Nephron progenitor cell (in vitro differentiated cells): ENCODE measurements around the gene PAPPA.

Experiments
- DNase-seq: peaks from one replicate; pipeline ENCODE4 v3.0.0; 2021
- H3K27ac Mint-ChIP-seq: 2 replicates; pipeline ENCODE4 v1.8.0; 2021; ENCODE audit warnings: mild to moderate bottlenecking, moderate library complexity, mixed read lengths
- H3K27me3 Mint-ChIP-seq: 2 replicates; pipeline ENCODE4 v1.8.0; 2021; ENCODE audit warnings: mild to moderate bottlenecking, low read depth, mixed read lengths; ENCODE audit not compliant: poor library complexity
- H3K36me3 Mint-ChIP-seq: 2 replicates; pipeline ENCODE4 v1.8.0; 2021; ENCODE audit warnings: low read depth, mixed read lengths
- H3K4me1 Mint-ChIP-seq: 2 replicates; pipeline ENCODE4 v1.8.0; 2021; ENCODE audit warnings: mixed read lengths
- H3K4me3 Mint-ChIP-seq: 2 replicates; pipeline ENCODE4 v1.8.0; 2021; ENCODE audit warnings: mild to moderate bottlenecking, moderate library complexity, mixed read lengths
- H3K9me3 Mint-ChIP-seq: 2 replicates; pipeline ENCODE4 v1.8.0; 2021; ENCODE audit warnings: mild to moderate bottlenecking, moderate library complexity, mixed read lengths
- TF ChIP-seq, protein P1 (sequence below): fragments of 200-600 bp; sonication (generic); IDR thresholded peaks from 2 replicates; pipeline ENCODE4 v1.5.0; 2021; ENCODE audit warnings: antibody characterized with exemption

The PAPPA gene

GRCh38 chr9:116416421-116416820, 262.8 kb downstream of the PAPPA start:
- TF ChIP-seq, protein P1, sequence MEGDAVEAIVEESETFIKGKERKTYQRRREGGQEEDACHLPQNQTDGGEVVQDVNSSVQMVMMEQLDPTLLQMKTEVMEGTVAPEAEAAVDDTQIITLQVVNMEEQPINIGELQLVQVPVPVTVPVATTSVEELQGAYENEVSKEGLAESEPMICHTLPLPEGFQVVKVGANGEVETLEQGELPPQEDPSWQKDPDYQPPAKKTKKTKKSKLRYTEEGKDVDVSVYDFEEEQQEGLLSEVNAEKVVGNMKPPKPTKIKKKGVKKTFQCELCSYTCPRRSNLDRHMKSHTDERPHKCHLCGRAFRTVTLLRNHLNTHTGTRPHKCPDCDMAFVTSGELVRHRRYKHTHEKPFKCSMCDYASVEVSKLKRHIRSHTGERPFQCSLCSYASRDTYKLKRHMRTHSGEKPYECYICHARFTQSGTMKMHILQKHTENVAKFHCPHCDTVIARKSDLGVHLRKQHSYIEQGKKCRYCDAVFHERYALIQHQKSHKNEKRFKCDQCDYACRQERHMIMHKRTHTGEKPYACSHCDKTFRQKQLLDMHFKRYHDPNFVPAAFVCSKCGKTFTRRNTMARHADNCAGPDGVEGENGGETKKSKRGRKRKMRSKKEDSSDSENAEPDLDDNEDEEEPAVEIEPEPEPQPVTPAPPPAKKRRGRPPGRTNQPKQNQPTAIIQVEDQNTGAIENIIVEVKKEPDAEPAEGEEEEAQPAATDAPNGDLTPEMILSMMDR, result no peak
- peaks cover 43% of the 10 kb centered on the region for H3K4me1 Mint-ChIP-seq
- H3K27ac Mint-ChIP-seq, result no peak overlapping the region
- H3K4me3 Mint-ChIP-seq, result no peak overlapping the region
- no peaks in the 10 kb centered on the region for H3K9me3 Mint-ChIP-seq
- no peak for DNase-seq
- H3K27me3 Mint-ChIP-seq, result no peaks in the 10 kb centered on the region
- H3K36me3 Mint-ChIP-seq, result peaks cover 4% of the 10 kb centered on the region

DNA sequence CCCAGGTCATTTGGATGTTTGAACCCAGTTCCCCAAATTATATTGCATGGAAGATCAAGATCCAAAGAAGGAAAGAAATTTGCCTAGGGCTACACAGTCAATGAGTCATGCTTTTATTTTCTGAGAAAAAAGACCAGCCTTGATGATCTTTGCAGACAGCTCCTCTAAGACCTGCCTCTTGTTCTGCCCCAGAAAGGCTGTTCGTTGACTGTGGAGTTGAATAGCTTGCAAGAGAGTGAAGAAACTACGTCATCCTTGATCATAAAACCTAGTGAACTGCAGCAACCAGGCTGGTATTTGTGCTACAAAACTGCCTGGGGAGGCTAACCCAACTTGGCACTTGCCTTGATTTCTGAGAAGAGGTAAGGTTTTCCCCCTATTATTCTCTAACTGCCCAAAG, 263.9 kb downstream of the PAPPA start:
- peak overlapping the region; percentile 17 for H3K27ac Mint-ChIP-seq
- DNase-seq, result no peak
- H3K9me3 Mint-ChIP-seq, result no peaks in the 10 kb centered on the region
- peaks cover 4% of the 10 kb centered on the region for H3K36me3 Mint-ChIP-seq
- H3K4me1 Mint-ChIP-seq, result peaks cover 43% of the 10 kb centered on the region
- H3K27me3 Mint-ChIP-seq, result no peaks in the 10 kb centered on the region
- TF ChIP-seq, protein P1, result no peak
- no peak overlapping the region for H3K4me3 Mint-ChIP-seq

DNA sequence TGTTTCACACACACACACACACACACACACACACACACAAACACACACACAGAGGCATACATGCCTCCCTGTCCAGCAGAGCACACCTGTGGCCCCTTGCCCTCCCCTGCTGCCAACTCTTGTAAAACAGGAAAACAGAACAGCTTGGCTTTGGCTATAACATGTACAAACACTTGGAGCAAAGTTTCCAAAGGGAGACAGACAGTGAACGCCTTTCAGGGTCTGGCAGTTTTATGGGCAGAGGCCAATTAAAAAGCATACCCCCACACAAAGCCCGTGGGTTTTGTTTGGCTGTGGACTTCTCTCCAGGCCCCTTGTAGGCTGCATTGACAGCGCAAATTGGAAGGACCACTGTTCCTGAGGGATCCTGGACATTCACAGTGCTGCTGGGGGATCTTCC, 265.6 kb downstream of the PAPPA start:
- no peaks in the 10 kb centered on the region for H3K27me3 Mint-ChIP-seq
- H3K36me3 Mint-ChIP-seq, result peaks cover 4% of the 10 kb centered on the region
- peak overlapping the region; percentile 25 for H3K27ac Mint-ChIP-seq
- H3K4me1 Mint-ChIP-seq, result peaks cover 40% of the 10 kb centered on the region
- no peak overlapping the region for H3K4me3 Mint-ChIP-seq
- H3K9me3 Mint-ChIP-seq, result no peaks in the 10 kb centered on the region
- TF ChIP-seq, protein P1, result no peak
- DNase-seq, result no peak

GRCh38 chr9:116420993-116421538, 267.5 kb downstream of the PAPPA start:
- TF ChIP-seq, protein P1, result no peak
- Mint-ChIP-seq H3K4me1 (peaks cover 37% of the 10 kb centered on the region), H3K36me3 (peaks cover 10% of the 10 kb centered on the region), H3K4me3 (no peak overlapping the region), H3K27me3 (no peaks in the 10 kb centered on the region), H3K27ac (no peak overlapping the region), H3K9me3 (no peaks in the 10 kb centered on the region)
- DNase-seq, result no peak

DNA sequence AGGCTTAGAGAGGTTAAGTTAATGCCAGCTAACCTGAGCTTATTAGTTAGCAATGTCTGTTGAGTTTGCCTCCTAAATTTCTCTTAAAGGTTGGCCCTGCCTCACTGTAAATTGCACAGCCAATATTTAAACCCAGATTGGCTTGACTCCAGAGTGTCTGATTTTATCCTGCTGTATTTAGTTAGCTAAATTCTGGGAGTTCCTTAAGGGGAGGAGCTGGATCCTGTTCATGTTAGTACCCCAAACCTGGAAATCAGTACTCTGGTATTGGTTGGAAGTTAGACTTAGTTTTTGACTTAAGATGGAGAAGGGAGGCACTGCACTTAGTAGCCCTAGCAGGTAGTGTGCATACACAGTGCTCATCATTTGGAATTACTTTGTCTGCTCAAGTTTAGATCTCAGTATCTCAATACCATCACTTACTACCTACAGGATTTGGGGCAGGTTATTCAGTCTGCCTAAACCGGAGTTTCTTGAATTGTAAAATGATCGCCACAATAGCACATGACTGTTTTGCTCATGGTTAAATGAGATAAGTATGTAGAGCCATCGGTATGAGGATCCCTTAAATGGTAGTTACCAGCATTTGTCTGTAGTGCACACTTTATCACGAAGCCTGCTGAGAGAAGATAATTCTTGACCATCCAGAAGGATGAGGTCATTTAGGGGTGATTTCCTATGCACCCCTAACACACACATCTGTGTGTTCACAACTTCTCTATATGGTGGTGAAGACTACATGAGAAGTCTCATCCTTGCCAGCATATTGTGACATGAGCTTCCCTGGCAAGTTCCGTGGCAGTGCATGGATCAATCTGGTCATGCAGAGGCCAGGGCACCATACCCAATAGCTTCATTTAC, 268.8 kb downstream of the PAPPA start:
- Mint-ChIP-seq H3K4me3 (no peak overlapping the region), H3K9me3 (no peaks in the 10 kb centered on the region), H3K27me3 (no peaks in the 10 kb centered on the region), H3K27ac (no peak overlapping the region), H3K36me3 (peaks cover 16% of the 10 kb centered on the region), H3K4me1 (peaks cover 26% of the 10 kb centered on the region)
- TF ChIP-seq, protein P1, result no peak
- DNase-seq, result no peak
